Measurements from ENCODE around the gene C2CD4B. TPM values are rescaled to one million over a fixed set of nuclear protein-coding genes. Genes with fewer than 3 reads are reported as not detected.

The C2CD4B gene
- total and polyA plus RNA-seq, 8 donors = 2.3 to 30.3 (median 13.1) TPM; not detected in 1

- Histone ChIP-seq H3K4me3 (no peak overlapping the region), H3K36me3 (no peaks in the 10 kb centered on the region), H3K27me3 (no peaks in the 10 kb centered on the region), H3K9me3 (peaks cover 0 to 8% (median 2%) of the 10 kb centered on the region in 4 donors), H3K4me1 (peaks cover 0 to 5% (median 0%) of the 10 kb centered on the region in 4 donors), H3K27ac (no peak overlapping the region)
- intact Hi-C loops (cut with DNase I; ENCODE audit: low total_unique reads) = no loop called here
- WGBS, 5 donors = 53 to 68% (median 54%) methylated on average over 4 of the region's 4 CpGs
- TF ChIP-seq EP300 (IDR thresholded peaks at IDR 0.05) = no peak
- DNase-seq = no peak
Measured at GRCh38 chr15:62153228-62153627, 11.9 kb downstream of the C2CD4B start.

GRCh38 chr15:62150445-62150844 lies 14.6 kb downstream of the C2CD4B start:
- intact Hi-C loops (cut with DNase I; ENCODE audit: low total_unique reads) = no loop called here
- no peaks in the 10 kb centered on the region for H3K9me3 ChIP-seq
- peak in 1 of 2 donors; percentile 57 for DNase-seq
- no peaks in the 10 kb centered on the region for H3K36me3 ChIP-seq
- peaks cover 0 to 11% (median 0%) of the 10 kb centered on the region in 4 donors for H3K4me1 ChIP-seq
- no peak overlapping the region for H3K4me3 ChIP-seq
- TF ChIP-seq POLR2A (IDR thresholded peaks at IDR 0.05) (no peak), EP300 (IDR thresholded peaks at IDR 0.05) (no peak), POLR2AphosphoS5 (IDR thresholded peaks at IDR 0.05) (peak; percentile 21 to 45 (median 41))
- peak overlapping the region in 3 of 5 donors; percentile 22 to 73 (median 36) for H3K27ac ChIP-seq
- no peaks in the 10 kb centered on the region for H3K27me3 ChIP-seq

- no peak for DNase-seq
- Histone ChIP-seq H3K4me3 (no peak overlapping the region), H3K36me3 (no peaks in the 10 kb centered on the region), H3K9me3 (no peaks in the 10 kb centered on the region), H3K27me3 (no peaks in the 10 kb centered on the region), H3K27ac (peak overlapping the region in 4 of 5 donors; percentile 22 to 80 (median 54)), H3K4me1 (peaks cover 0 to 15% (median 0%) of the 10 kb centered on the region in 4 donors)
- intact Hi-C loops (cut with DNase I; ENCODE audit: low total_unique reads) = no loop called here
- 87 to 91% (median 90%) methylated on average over 6 of the region's 6 CpGs for WGBS, 5 donors
- TF ChIP-seq EP300 (IDR thresholded peaks at IDR 0.05) (no peak), POLR2A (IDR thresholded peaks at IDR 0.05) (no peak)
Measured at GRCh38 chr15:62149729-62150128, 15.4 kb downstream of the C2CD4B start.

- intact Hi-C loops (cut with DNase I; ENCODE audit: low total_unique reads) = no loop called here
- Histone ChIP-seq H3K9me3 (no peaks in the 10 kb centered on the region), H3K27ac (peak overlapping the region in 4 of 5 donors; percentile 11 to 72 (median 64)), H3K4me1 (peaks cover 0 to 15% (median 2%) of the 10 kb centered on the region in 4 donors), H3K4me3 (no peak overlapping the region), H3K36me3 (no peaks in the 10 kb centered on the region), H3K27me3 (no peaks in the 10 kb centered on the region)
- WGBS, 5 donors = 41 to 56% (median 47%) methylated on average over 5 of the region's 5 CpGs
- TF ChIP-seq POLR2AphosphoS5 (IDR thresholded peaks at IDR 0.05) (no peak), EP300 (IDR thresholded peaks at IDR 0.05) (no peak), POLR2A (IDR thresholded peaks at IDR 0.05) (no peak), CTCF (IDR thresholded peaks at IDR 0.05) (no peak)
- peak; percentile 49 to 81 for DNase-seq
Measured at GRCh38 chr15:62147551-62147950, 17.5 kb downstream of the C2CD4B start.

- Histone ChIP-seq H3K4me1 (peaks cover 0 to 15% (median 6%) of the 10 kb centered on the region in 4 donors), H3K27me3 (no peaks in the 10 kb centered on the region), H3K9me3 (no peaks in the 10 kb centered on the region), H3K4me3 (no peak overlapping the region), H3K36me3 (no peaks in the 10 kb centered on the region), H3K27ac (peak overlapping the region in 4 of 5 donors; percentile 11 to 72 (median 64))
- no peak for TF ChIP-seq POLR2AphosphoS5 (IDR thresholded peaks at IDR 0.05)
- no peak for TF ChIP-seq POLR2A (IDR thresholded peaks at IDR 0.05)
- TF ChIP-seq CTCF (IDR thresholded peaks at IDR 0.05) = no peak
- no peak for TF ChIP-seq EP300 (IDR thresholded peaks at IDR 0.05)
- DNase-seq = no peak
- WGBS, 5 donors = 75 to 89% (median 85%) methylated on average over 2 to 3 of the region's 3 CpGs
- intact Hi-C loops (cut with DNase I; ENCODE audit: low total_unique reads) = no loop called here
Measured at GRCh38 chr15:62147149-62147548, 17.9 kb downstream of the C2CD4B start.

GRCh38 chr15:62145015-62145735 lies 19.9 kb downstream of the C2CD4B start:
- Histone ChIP-seq H3K27me3 (no peaks in the 10 kb centered on the region), H3K4me3 (no peak overlapping the region), H3K36me3 (no peaks in the 10 kb centered on the region), H3K27ac (peak overlapping the region; percentile 41 to 72 (median 64)), H3K9me3 (no peaks in the 10 kb centered on the region), H3K4me1 (peaks cover 3 to 16% (median 9%) of the 10 kb centered on the region in 4 donors)
- 28 to 48% (median 36%) methylated on average over 10 of the region's 10 CpGs for WGBS, 5 donors
- no peak for TF ChIP-seq CTCF (IDR thresholded peaks at IDR 0.05)
- no peak for TF ChIP-seq POLR2AphosphoS5 (IDR thresholded peaks at IDR 0.05)
- no peak for TF ChIP-seq EP300 (IDR thresholded peaks at IDR 0.05)
- TF ChIP-seq POLR2A (IDR thresholded peaks at IDR 0.05) = no peak
- intact Hi-C loops (cut with DNase I; ENCODE audit: low total_unique reads) = no loop called here
- peak in 1 of 2 donors; percentile 26 for DNase-seq

Data from stomach (tissue), 9 donors.